Measurements from ENCODE around the gene PBX1. TPM values are rescaled to one million over a fixed set of nuclear protein-coding genes. Genes with fewer than 3 reads are reported as not detected.

PBX1 gene
- total RNA-seq, 6 experiments from 2014 or later = 3.1 to 7.9 (median 6.9) TPM

DNA sequence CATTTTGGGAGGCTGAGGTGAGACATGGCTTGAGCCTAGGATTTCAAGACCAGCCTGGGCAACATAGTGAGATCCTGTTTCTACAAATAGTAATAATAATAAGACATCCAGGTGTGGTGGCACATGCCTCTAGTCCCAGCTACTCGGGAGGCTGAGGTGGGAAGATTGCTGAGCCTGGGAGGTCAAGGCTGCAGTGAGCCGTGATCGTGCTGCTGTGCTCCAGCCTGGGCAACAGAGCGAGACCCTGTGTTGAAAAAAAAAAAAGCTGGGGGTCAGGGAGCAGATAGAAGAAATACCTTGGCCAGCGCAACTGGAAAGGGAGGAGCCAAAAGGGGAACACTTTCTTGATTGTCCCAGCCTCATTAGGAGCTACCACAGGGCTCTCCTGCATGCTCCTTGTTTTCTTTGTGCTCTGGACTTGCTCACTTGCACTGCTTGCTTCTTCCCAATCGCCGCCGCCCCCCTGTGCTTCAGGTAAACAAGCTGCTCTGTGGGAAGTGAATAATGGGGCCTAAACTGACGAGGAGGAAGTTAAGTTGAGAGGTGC lies 31.1 kb downstream of the PBX1 start:
- WGBS (ENCODE audit: insufficient coverage, low coverage, low lambda C conversion rate, missing lambda C conversion rate) = 46% methylated on average over 9 of the region's 9 CpGs
- Histone ChIP-seq H3K27me3 (no peaks in the 10 kb centered on the region), H3K27ac (no peak overlapping the region), H3K36me3 (no peaks in the 10 kb centered on the region), H3K9me3 (no peaks in the 10 kb centered on the region), H3K4me1 (peaks cover 0 to 37% (median 15%) of the 10 kb centered on the region in 4 donors), H3K4me3 (no peak overlapping the region)
- no peak for DNase-seq
- ATAC-seq = peak in 2 of 4 donors; percentile 20 to 30
- no peak for TF ChIP-seq POLR2A (IDR thresholded peaks at IDR 0.05)
- intact Hi-C loops (cut with DNase I) = no loop called here

GRCh38 chr1:164590592-164590991 lies 31.6 kb downstream of the PBX1 start:
- H3K27me3 ChIP-seq = no peaks in the 10 kb centered on the region
- ATAC-seq (peak in 3 of 4 donors; percentile 48 to 73 (median 58)), DNase-seq (no peak)
- H3K9me3 ChIP-seq = no peaks in the 10 kb centered on the region
- TF ChIP-seq, protein P1, sequence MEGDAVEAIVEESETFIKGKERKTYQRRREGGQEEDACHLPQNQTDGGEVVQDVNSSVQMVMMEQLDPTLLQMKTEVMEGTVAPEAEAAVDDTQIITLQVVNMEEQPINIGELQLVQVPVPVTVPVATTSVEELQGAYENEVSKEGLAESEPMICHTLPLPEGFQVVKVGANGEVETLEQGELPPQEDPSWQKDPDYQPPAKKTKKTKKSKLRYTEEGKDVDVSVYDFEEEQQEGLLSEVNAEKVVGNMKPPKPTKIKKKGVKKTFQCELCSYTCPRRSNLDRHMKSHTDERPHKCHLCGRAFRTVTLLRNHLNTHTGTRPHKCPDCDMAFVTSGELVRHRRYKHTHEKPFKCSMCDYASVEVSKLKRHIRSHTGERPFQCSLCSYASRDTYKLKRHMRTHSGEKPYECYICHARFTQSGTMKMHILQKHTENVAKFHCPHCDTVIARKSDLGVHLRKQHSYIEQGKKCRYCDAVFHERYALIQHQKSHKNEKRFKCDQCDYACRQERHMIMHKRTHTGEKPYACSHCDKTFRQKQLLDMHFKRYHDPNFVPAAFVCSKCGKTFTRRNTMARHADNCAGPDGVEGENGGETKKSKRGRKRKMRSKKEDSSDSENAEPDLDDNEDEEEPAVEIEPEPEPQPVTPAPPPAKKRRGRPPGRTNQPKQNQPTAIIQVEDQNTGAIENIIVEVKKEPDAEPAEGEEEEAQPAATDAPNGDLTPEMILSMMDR (IDR thresholded peaks at IDR 0.05) = no peak
- no peak for TF ChIP-seq POLR2A (IDR thresholded peaks at IDR 0.05)
- no peak overlapping the region for H3K4me3 ChIP-seq
- intact Hi-C loops (cut with DNase I) = no loop called here
- peak overlapping the region in 1 of 3 donors; percentile 36 for H3K27ac ChIP-seq
- no peaks in the 10 kb centered on the region for H3K36me3 ChIP-seq
- WGBS (ENCODE audit: insufficient coverage, low coverage, low lambda C conversion rate, missing lambda C conversion rate) = 41% methylated on average over 5 of the region's 5 CpGs
- peaks cover 0 to 37% (median 15%) of the 10 kb centered on the region in 4 donors for H3K4me1 ChIP-seq

- H3K9me3 ChIP-seq = no peaks in the 10 kb centered on the region
- H3K4me1 ChIP-seq = peaks cover 0 to 37% (median 15%) of the 10 kb centered on the region in 4 donors
- intact Hi-C loops (cut with DNase I) = no loop called here
- no peaks in the 10 kb centered on the region for H3K36me3 ChIP-seq
- no peak for ATAC-seq
- no peak for TF ChIP-seq POLR2A (IDR thresholded peaks at IDR 0.05)
- TF ChIP-seq, protein P1 (IDR thresholded peaks at IDR 0.05) = no peak
- no peak overlapping the region for H3K4me3 ChIP-seq
- DNase-seq = no peak
- H3K27me3 ChIP-seq = no peaks in the 10 kb centered on the region
- H3K27ac ChIP-seq = no peak overlapping the region
- WGBS (ENCODE audit: insufficient coverage, low coverage, low lambda C conversion rate, missing lambda C conversion rate) = 50% methylated on average over 1 of the region's 1 CpG
Observed at GRCh38 chr1:164591858-164592257, 32.9 kb downstream of the PBX1 start.

DNA sequence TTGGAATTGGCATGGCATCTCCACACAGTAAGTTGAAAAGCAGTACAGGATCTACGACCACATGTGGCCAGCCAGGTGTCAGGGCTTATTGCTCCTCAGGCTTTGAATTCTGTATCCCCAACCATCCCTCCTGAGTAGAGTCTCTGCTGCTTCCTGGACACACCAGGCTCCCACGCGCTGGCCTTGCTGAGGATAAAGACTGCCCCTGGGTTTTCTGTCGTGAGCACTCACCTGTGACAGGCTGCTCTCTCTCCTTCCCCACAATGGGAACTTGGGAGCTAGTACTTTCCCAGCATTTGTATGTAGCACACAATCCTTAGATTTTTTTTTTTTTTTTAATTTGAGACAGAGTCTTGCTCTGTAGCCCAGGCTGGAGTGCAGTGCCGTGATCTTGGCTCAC lies 33.6 kb downstream of the PBX1 start:
- DNase-seq (no peak), ATAC-seq (no peak)
- WGBS (ENCODE audit: insufficient coverage, low coverage, low lambda C conversion rate, missing lambda C conversion rate) = 50% methylated on average over 1 of the region's 5 CpGs
- Histone ChIP-seq H3K27me3 (no peaks in the 10 kb centered on the region), H3K36me3 (no peaks in the 10 kb centered on the region), H3K27ac (no peak overlapping the region), H3K4me1 (peaks cover 0 to 37% (median 15%) of the 10 kb centered on the region in 4 donors), H3K4me3 (no peak overlapping the region), H3K9me3 (no peaks in the 10 kb centered on the region)
- intact Hi-C loops (cut with DNase I) = no loop called here
- TF ChIP-seq, protein P1 (IDR thresholded peaks at IDR 0.05) = no peak
- no peak for TF ChIP-seq POLR2A (IDR thresholded peaks at IDR 0.05)

DNA sequence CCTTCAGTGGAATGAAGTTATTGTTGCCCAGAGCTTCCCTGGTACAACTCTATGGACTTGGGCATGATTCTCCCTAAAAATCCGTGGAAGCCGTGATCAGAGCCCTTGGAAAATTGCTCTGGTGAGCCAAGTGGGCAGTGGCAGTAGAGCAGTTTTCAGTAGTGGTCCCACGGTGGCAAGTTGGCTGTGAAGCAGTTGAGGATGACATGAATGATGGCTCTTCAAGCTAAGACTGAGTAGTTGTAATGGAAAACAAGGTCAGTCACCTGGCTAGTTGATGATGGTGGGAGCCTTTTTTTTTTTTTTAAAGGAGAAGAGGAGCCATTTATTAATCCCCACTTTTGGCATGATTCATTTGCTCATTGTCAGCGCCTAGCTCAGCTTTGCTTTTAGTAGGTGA lies 36.2 kb downstream of the PBX1 start:
- Histone ChIP-seq H3K27me3 (no peaks in the 10 kb centered on the region), H3K4me3 (no peak overlapping the region), H3K36me3 (no peaks in the 10 kb centered on the region), H3K27ac (no peak overlapping the region), H3K9me3 (no peaks in the 10 kb centered on the region), H3K4me1 (peaks cover 0 to 14% (median 5%) of the 10 kb centered on the region in 4 donors)
- intact Hi-C loops (cut with DNase I) = no loop called here
- 52% methylated on average over 3 of the region's 4 CpGs for WGBS (ENCODE audit: insufficient coverage, low coverage, low lambda C conversion rate, missing lambda C conversion rate)
- TF ChIP-seq, protein P1 (IDR thresholded peaks at IDR 0.05) = no peak
- no peak for TF ChIP-seq POLR2A (IDR thresholded peaks at IDR 0.05)
- no peak for ATAC-seq
- no peak for DNase-seq

Measured in right lobe of liver (tissue), 6 donors.